PC-9 (cell line): Measurements from ENCODE around the gene PIP. TPM values are rescaled to one million over a fixed set of nuclear protein-coding genes. Genes with fewer than 3 reads are reported as not detected.
A peak's percentile ranks its signal among the peaks of the same experiment; 100 is the strongest.
"Not testable (repeated sequence)": the region's sequence is repeated elsewhere in the genome, so short reads cannot be mapped to it uniquely, and the experiment has no call there.

Source experiments
- Bru-seq: library from RNA; stranded (reverse); fragments of 400-500 nt; gene quantifications from one replicate; lab custom pipeline; 2021; lab: Mats Ljungman, UMichigan
- BruChase-seq, 2 experiments: library from RNA; stranded (reverse); fragments of 400-500 nt; gene quantifications; one replicate each; lab custom pipeline; 2021; lab: Mats Ljungman, UMichigan
- BruUV-seq: library from RNA; stranded (reverse); fragments of 400-500 nt; replicated peaks from 2 replicates; lab custom pipeline; 2021; lab: Mats Ljungman, UMichigan
- CTCF ChIA-PET: fragments of 300-600 bp; sonication (Branson Sonifier 250); formaldehyde crosslinking; loops from one replicate; lab custom pipeline; 2022; ENCODE audit warnings: antibody characterized with exemption; lab: Charles Lee
- POLR2A ChIA-PET: fragments of 300-600 bp; sonication (Branson Sonifier 250); formaldehyde crosslinking; loops from one replicate; lab custom pipeline; 2022; ENCODE audit warnings: antibody characterized with exemption; ENCODE audit not compliant: unreplicated experiment; lab: Charles Lee
- DNase-seq, 2 experiments: peaks; one replicate each; pipeline versions ENCODE4 v3.0.0 to v3.0.0-alpha.2; 2015 to 2022; ENCODE audit warnings: mixed read lengths in 1 of 2
- H2AFZ ChIP-seq: fragments of 200-600 bp; sonication (generic); 2 replicates; pipeline ENCODE4 v1.8.1; 2017; ENCODE audit warnings: antibody characterized with exemption
- H3F3A ChIP-seq: fragments of 200-600 bp; sonication (generic); 2 replicates; pipeline ENCODE4 v1.8.1; 2017; ENCODE audit warnings: antibody characterized with exemption, mild to moderate bottlenecking, low read depth; ENCODE audit not compliant: insufficient read depth
- H3K27ac ChIP-seq: fragments of 200-600 bp; sonication (generic); 2 replicates; pipeline ENCODE4 v1.6.1; 2016; ENCODE audit warnings: mixed run types
- H3K27me3 ChIP-seq: fragments of 200-600 bp; sonication (generic); 2 replicates; pipeline ENCODE4 v1.6.1; 2016; ENCODE audit warnings: low read depth, mixed run types; ENCODE audit not compliant: insufficient read depth
- H3K36me3 ChIP-seq: fragments of 200-600 bp; sonication (generic); 2 replicates; pipeline ENCODE4 v1.6.1; 2016; ENCODE audit warnings: low read depth, mixed run types
- H3K4me1 ChIP-seq: fragments of 200-600 bp; sonication (generic); replicated peaks from 2 replicates; pipeline ENCODE4 v1.6.1; 2016; ENCODE audit warnings: mixed run types; ENCODE audit not compliant: insufficient read depth
- H3K4me2 ChIP-seq: fragments of 200-600 bp; sonication (generic); 2 replicates; pipeline ENCODE4 v1.6.1; 2017; ENCODE audit warnings: mixed run types
- H3K4me3 ChIP-seq: fragments of 200-600 bp; sonication (generic); 2 replicates; pipeline ENCODE4 v1.6.1; 2016; ENCODE audit warnings: mixed run types
- H3K79me2 ChIP-seq: fragments of 200-600 bp; sonication (generic); 2 replicates; pipeline ENCODE4 v1.6.1; 2017; ENCODE audit warnings: low read depth, mixed run types
- H3K9me2 ChIP-seq: fragments of 200-600 bp; sonication (generic); 2 replicates; pipeline ENCODE4 v1.8.1; 2017; ENCODE audit warnings: mild to moderate bottlenecking; ENCODE audit not compliant: insufficient read depth
- H3K9me3 ChIP-seq: fragments of 200-600 bp; sonication (generic); 2 replicates; pipeline ENCODE4 v1.8.1; 2016; ENCODE audit warnings: low read depth; ENCODE audit not compliant: insufficient read depth
- H4K20me1 ChIP-seq: fragments of 200-600 bp; sonication (generic); 2 replicates; pipeline ENCODE4 v1.8.1; 2017; ENCODE audit not compliant: insufficient read depth
- EZH2 ChIP-seq: fragments of 200-600 bp; sonication (generic); IDR thresholded peaks from 2 replicates; pipeline ENCODE4 v1.8.0; 2017; ENCODE audit warnings: antibody characterized with exemption, low read depth
- intact Hi-C: fragments of 100-400 bp; cut with micrococcal nuclease; formaldehyde crosslinking; loops from one replicate; pipeline ENCODE4 v1.10.0; 2022; ENCODE audit not compliant: unreplicated experiment
- long read RNA-seq: library from polyadenylated mRNA; stranded (forward); transcript quantifications from one replicate; pipeline ENCODE4 v2.0.0, GENCODE V29; 2022
- total RNA-seq: library from RNA; stranded (reverse); gene quantifications from 2 replicates; pipeline ENCODE4 v1.2.3, GENCODE V29; 2021
- TF ChIP-seq, protein P1 (sequence below): fragments of 200-600 bp; sonication (generic); conservative IDR thresholded peaks from 2 replicates; pipeline ENCODE4 v1.6.1; 2017; ENCODE audit warnings: mixed run types, antibody characterized with exemption, mild to moderate bottlenecking, moderate library complexity

PIP gene, protein sequence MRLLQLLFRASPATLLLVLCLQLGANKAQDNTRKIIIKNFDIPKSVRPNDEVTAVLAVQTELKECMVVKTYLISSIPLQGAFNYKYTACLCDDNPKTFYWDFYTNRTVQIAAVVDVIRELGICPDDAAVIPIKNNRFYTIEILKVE
- total RNA-seq (not detected in 2 replicates), Bru-seq, nascent RNA (not detected), BruChase-seq, experiment 1, labeled RNA remaining after a 2-hour chase (not detected), BruChase-seq, experiment 2, labeled RNA remaining after a 6-hour chase (not detected)
- long read RNA-seq: 0 reads

DNA sequence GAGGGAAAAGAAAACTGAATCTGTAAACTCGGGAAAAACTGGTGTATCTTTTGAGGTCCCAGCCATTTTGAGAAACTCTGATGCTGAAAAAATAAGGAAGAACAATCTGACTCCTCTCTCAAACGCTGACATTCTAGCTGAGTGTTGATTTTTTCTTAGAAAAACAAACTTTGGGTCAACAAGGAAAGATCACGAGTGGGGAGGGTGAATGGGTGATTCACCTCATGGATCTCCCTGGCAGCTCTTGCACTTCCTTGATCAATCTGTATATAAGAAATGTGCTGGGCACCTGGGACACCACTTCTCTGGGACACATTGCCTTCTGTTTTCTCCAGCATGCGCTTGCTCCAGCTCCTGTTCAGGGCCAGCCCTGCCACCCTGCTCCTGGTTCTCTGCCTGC lies at the start of gene PIP:
PIP (plus strand) TSS at position 297 of the 400 bp plus-strand sequence; CDS start at position 337, 40 bp downstream.
- H3F3A ChIP-seq: peaks cover 3% of the 10 kb centered on the region; the same call in 1 of the 2 replicates
- no TSS peak for BruUV-seq
- ChIA-PET POLR2A (no interaction called here), CTCF (no interaction called here)
- intact Hi-C loops: no loop called here
- no peak within 1 kb of the TSS for H3K4me3 ChIP-seq
- no peak within 1 kb of the TSS for H2AFZ ChIP-seq
- DNase-seq: no peak
- no peaks in the 10 kb centered on the region for H3K27me3 ChIP-seq
- no peaks in the 10 kb centered on the region for H3K79me2 ChIP-seq
- no peak within 1 kb of the TSS for H3K27ac ChIP-seq
- TF ChIP-seq, protein P1, sequence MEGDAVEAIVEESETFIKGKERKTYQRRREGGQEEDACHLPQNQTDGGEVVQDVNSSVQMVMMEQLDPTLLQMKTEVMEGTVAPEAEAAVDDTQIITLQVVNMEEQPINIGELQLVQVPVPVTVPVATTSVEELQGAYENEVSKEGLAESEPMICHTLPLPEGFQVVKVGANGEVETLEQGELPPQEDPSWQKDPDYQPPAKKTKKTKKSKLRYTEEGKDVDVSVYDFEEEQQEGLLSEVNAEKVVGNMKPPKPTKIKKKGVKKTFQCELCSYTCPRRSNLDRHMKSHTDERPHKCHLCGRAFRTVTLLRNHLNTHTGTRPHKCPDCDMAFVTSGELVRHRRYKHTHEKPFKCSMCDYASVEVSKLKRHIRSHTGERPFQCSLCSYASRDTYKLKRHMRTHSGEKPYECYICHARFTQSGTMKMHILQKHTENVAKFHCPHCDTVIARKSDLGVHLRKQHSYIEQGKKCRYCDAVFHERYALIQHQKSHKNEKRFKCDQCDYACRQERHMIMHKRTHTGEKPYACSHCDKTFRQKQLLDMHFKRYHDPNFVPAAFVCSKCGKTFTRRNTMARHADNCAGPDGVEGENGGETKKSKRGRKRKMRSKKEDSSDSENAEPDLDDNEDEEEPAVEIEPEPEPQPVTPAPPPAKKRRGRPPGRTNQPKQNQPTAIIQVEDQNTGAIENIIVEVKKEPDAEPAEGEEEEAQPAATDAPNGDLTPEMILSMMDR: no peak
- TF ChIP-seq EZH2: no peak
- H3K36me3 ChIP-seq: no peaks in the 10 kb centered on the region
- 0 out of 2 replicates have a peak, but pooled peaks cover 6% of the 10 kb centered on the region for H3K4me1 ChIP-seq
- no peaks in the 10 kb centered on the region for H4K20me1 ChIP-seq
- no peak within 1 kb of the TSS for H3K4me2 ChIP-seq
- no peaks in the 10 kb centered on the region for H3K9me2 ChIP-seq
- no peaks in the 10 kb centered on the region for H3K9me3 ChIP-seq

DNA sequence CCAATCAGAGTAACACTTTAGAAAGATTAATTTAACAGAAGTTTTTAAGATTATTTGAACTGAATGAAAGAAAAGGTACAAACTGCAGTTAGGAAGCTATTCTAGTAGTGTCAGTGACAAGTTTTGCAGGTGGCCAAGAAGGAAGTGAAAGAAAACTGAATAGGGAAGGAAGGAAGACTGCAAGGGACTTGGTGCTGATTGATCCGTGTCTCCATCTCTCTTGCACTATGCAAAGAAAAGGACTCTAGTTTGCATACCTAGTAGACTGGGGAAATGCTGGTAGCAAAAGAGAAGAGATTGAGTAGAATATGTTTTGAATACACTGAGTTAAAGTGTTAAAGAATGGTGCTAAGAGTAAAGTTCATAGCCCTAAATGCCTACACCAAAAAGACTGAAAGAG lies 46.8 kb upstream of the PIP start:
- no peaks in the 10 kb centered on the region for H3K9me3 ChIP-seq
- intact Hi-C loops: no loop called here
- no peaks in the 10 kb centered on the region for H3K9me2 ChIP-seq
- no peaks in the 10 kb centered on the region for H4K20me1 ChIP-seq
- no peak overlapping the region for H3K4me2 ChIP-seq
- H3K36me3 ChIP-seq: no peaks in the 10 kb centered on the region
- TF ChIP-seq EZH2: no peak
- TF ChIP-seq, protein P1: no peak
- H3F3A ChIP-seq: no peaks in the 10 kb centered on the region
- DNase-seq: no peak
- H3K27me3 ChIP-seq: peaks cover 4% of the 10 kb centered on the region; the same call in 1 of the 2 replicates
- BruUV-seq: no TSS peak
- H2AFZ ChIP-seq: no peak overlapping the region
- ChIA-PET POLR2A (no interaction called here), CTCF (no interaction called here)
- H3K79me2 ChIP-seq: no peaks in the 10 kb centered on the region
- no peaks in the 10 kb centered on the region for H3K4me1 ChIP-seq
- no peak overlapping the region for H3K4me3 ChIP-seq
- H3K27ac ChIP-seq: no peak overlapping the region

DNA sequence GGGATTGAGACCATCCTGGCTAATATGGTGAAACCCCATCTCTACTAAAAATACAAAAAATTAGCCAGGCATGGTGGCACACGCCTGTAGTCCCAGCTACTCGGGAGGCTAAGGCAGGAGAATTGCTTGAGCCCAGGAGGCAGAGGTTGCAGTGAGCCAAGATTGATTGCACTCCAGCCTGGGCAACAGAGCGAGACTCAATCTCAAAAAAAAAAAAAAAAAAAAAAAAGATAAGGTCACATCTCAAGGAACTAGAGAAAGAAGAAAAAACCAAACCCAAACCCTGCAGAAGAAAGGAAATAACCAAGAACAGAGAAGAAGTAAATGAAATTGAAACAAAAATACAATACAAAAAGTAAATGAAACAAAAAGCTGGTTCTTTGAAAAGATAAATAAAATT lies 46.3 kb upstream of the PIP start:
- H3K27me3 ChIP-seq, POLR2A ChIA-PET, H3K79me2 ChIP-seq, H3F3A ChIP-seq, DNase-seq, H3K4me3 ChIP-seq, H2AFZ ChIP-seq, H4K20me1 ChIP-seq, intact Hi-C loops, H3K27ac ChIP-seq, CTCF ChIA-PET, H3K9me2 ChIP-seq, H3K9me3 ChIP-seq, H3K36me3 ChIP-seq, BruUV-seq, H3K4me1 ChIP-seq, H3K4me2 ChIP-seq: not testable (repeated sequence)

DNA sequence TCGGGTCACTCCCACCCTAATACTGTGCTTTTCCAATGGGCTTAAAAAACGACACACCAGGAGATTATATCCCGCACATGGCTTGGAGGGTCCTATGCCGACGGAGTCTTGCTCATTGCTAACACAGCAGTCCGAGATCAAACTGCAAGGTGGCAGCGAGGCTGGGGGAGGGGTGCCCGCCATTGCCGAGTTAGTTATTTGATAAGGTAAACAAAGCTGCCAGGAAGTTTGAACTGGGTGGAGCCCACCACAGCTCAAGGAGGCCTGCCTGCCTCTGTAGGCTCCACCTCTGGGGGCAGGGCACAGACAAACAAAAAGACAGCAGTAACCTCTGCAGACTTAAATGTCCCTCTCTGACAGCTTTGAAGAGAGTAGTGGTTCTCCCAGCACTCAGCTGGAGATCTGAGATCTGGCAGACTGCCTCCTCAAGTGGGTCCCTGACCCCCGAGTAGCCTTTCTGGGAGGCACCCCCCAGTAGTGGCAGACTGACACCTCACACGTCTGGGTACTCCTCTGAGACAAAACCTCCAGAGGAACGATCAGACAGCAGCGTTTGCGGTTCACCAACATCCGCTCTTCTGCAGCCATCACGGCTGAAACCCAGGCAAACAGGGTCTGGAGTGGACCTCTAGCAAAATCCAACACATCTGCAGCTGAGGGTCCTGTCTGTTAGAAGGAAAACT lies 43.2 kb upstream of the PIP start:
- DNase-seq, H3F3A ChIP-seq, BruUV-seq, H3K9me2 ChIP-seq, H3K27me3 ChIP-seq, H4K20me1 ChIP-seq, intact Hi-C loops, POLR2A ChIA-PET, H3K27ac ChIP-seq, H3K36me3 ChIP-seq, H3K4me3 ChIP-seq, H2AFZ ChIP-seq, H3K79me2 ChIP-seq, H3K9me3 ChIP-seq, CTCF ChIA-PET, H3K4me1 ChIP-seq: not testable (repeated sequence)
- H3K4me2 ChIP-seq: peak overlapping the region; percentile 39
